Measurements from ENCODE around the gene OSBPL10. TPM values are rescaled to one million over a fixed set of nuclear protein-coding genes. Genes with fewer than 3 reads are reported as not detected.

Gene OSBPL10
- total RNA-seq, 1 donor from 2014 or later = 3.8 TPM

DNA sequence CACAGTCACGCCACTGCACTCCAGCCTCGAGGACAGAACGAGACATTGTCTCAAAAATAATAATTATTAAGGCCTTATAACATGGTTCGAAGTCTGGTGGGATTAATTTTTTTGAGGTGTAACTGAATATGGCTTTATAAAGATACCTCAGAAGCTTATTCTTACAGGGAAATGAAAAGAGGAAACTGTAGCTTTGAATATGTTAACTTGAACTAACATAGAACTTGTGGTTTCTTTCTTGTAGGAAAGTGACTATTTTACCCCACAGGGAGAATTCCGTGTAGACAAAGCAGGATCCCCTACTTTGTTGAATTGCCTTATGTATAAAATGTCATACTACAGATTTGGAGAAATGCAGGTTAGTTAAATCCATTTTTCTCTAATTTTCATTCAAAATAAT is 352.0 kb downstream of the OSBPL10 start:
- H3K4me1 Mint-ChIP-seq (ENCODE audit: low read depth, unreplicated experiment) = no peaks in the 10 kb centered on the region
- TF ChIP-seq, protein P1, sequence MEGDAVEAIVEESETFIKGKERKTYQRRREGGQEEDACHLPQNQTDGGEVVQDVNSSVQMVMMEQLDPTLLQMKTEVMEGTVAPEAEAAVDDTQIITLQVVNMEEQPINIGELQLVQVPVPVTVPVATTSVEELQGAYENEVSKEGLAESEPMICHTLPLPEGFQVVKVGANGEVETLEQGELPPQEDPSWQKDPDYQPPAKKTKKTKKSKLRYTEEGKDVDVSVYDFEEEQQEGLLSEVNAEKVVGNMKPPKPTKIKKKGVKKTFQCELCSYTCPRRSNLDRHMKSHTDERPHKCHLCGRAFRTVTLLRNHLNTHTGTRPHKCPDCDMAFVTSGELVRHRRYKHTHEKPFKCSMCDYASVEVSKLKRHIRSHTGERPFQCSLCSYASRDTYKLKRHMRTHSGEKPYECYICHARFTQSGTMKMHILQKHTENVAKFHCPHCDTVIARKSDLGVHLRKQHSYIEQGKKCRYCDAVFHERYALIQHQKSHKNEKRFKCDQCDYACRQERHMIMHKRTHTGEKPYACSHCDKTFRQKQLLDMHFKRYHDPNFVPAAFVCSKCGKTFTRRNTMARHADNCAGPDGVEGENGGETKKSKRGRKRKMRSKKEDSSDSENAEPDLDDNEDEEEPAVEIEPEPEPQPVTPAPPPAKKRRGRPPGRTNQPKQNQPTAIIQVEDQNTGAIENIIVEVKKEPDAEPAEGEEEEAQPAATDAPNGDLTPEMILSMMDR (IDR thresholded peaks at IDR 0.05; ENCODE audit: partially characterized antibody, unreplicated experiment) = no peak
- no peak overlapping the region for H3K4me3 Mint-ChIP-seq (ENCODE audit: unreplicated experiment)
- H3K9me3 Mint-ChIP-seq (ENCODE audit: unreplicated experiment) = no peaks in the 10 kb centered on the region
- H3K36me3 Mint-ChIP-seq (ENCODE audit: unreplicated experiment) = no peaks in the 10 kb centered on the region
- H3K27me3 Mint-ChIP-seq (ENCODE audit: unreplicated experiment) = peaks cover 2% of the 10 kb centered on the region
- no peak overlapping the region for H3K27ac Mint-ChIP-seq (ENCODE audit: unreplicated experiment)
- no peak for DNase-seq

DNA sequence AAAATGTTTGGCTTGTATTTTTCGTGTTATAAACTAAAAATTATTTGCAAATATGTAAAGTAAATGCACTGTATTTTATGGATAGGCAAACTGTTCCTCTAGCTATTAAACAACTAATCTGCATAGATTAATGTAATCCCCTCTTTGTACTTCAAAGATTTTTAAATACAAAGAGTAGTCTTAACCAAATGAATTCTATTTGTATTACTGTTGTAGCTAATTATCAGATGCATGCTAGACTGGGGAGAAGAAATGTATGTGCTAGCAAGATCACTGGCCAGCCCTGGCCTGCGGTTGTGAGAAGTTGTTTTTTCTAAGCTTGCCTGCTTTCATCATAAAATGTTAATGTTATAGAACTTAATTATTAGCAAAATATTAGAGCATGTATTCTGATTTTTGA is 355.7 kb downstream of the OSBPL10 start:
- TF ChIP-seq, protein P1 (IDR thresholded peaks at IDR 0.05; ENCODE audit: partially characterized antibody, unreplicated experiment) = no peak
- H3K27me3 Mint-ChIP-seq (ENCODE audit: unreplicated experiment) = no peaks in the 10 kb centered on the region
- H3K4me3 Mint-ChIP-seq (ENCODE audit: unreplicated experiment) = no peak overlapping the region
- H3K4me1 Mint-ChIP-seq (ENCODE audit: low read depth, unreplicated experiment) = no peaks in the 10 kb centered on the region
- H3K9me3 Mint-ChIP-seq (ENCODE audit: unreplicated experiment) = no peaks in the 10 kb centered on the region
- no peak for DNase-seq
- H3K36me3 Mint-ChIP-seq (ENCODE audit: unreplicated experiment) = no peaks in the 10 kb centered on the region
- no peak overlapping the region for H3K27ac Mint-ChIP-seq (ENCODE audit: unreplicated experiment)

DNA sequence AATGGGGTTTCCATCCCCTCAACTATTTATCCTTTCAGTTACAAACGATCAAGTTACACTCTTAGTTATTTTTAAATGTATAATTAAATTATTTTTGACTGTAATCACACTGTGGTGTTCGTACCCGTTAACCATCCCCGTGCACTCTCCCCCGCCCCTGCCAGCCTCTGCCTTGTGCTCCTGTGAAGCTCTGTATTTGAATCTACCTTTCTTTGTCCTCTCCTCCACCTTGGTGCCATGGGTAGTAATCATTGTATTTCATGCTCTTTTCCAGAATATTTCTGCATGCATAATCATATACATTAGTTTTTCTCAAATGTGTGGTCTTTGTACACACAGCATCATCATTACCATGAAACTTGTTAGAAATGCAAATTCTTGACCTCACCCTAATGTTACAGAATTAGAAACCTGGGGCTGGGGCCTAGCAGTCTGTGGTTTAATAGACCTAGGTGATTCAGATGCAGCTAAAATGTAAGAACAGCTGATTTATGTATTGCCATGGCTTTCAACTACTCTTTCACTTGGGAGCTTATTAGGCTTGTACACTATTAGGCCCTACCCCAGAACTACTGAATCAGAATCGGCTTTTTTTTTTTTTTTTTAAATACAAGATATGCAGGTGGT is 356.9 kb downstream of the OSBPL10 start:
- Mint-ChIP-seq H3K36me3 (ENCODE audit: unreplicated experiment) (no peaks in the 10 kb centered on the region), H3K4me3 (ENCODE audit: unreplicated experiment) (no peak overlapping the region), H3K27me3 (ENCODE audit: unreplicated experiment) (no peaks in the 10 kb centered on the region), H3K27ac (ENCODE audit: unreplicated experiment) (no peak overlapping the region), H3K9me3 (ENCODE audit: unreplicated experiment) (no peaks in the 10 kb centered on the region), H3K4me1 (ENCODE audit: low read depth, unreplicated experiment) (no peaks in the 10 kb centered on the region)
- TF ChIP-seq, protein P1 (IDR thresholded peaks at IDR 0.05; ENCODE audit: partially characterized antibody, unreplicated experiment) = no peak
- DNase-seq = no peak

DNA sequence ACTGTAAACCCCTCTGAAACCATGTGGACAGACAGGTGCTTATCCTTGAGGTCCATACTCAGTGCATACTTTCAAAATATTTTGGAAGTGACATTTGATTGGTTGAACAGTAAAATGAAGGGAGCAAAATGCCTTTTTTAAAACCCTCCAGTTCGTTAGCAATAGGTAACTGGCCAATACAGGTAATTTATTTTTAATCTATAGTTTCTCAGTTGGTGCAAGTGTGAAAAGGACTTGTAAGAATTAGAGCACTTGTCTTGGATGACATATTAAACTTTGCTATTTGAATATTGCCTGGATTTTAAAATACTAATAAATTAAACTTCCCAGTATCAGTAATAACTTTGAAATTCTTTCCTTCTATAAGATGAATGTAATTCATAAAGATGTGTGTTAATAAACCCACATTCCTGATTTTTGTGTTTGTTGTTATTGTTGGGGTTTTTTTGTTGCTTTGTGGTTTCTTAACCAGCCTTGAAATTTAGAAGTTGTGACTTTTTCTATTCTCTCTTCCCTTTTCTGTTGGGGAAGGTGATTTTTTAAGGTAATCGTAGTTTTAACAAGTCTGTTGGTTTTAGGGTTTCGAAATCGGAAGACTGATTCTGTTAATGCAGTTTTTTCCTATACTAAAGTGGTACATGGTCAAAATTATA is 358.3 kb downstream of the OSBPL10 start:
- H3K27ac Mint-ChIP-seq (ENCODE audit: unreplicated experiment) = no peak overlapping the region
- no peak for DNase-seq
- no peaks in the 10 kb centered on the region for H3K4me1 Mint-ChIP-seq (ENCODE audit: low read depth, unreplicated experiment)
- TF ChIP-seq, protein P1 (IDR thresholded peaks at IDR 0.05; ENCODE audit: partially characterized antibody, unreplicated experiment) = no peak
- H3K27me3 Mint-ChIP-seq (ENCODE audit: unreplicated experiment) = no peaks in the 10 kb centered on the region
- H3K36me3 Mint-ChIP-seq (ENCODE audit: unreplicated experiment) = no peaks in the 10 kb centered on the region
- H3K4me3 Mint-ChIP-seq (ENCODE audit: unreplicated experiment) = no peak overlapping the region
- H3K9me3 Mint-ChIP-seq (ENCODE audit: unreplicated experiment) = no peaks in the 10 kb centered on the region

DNA sequence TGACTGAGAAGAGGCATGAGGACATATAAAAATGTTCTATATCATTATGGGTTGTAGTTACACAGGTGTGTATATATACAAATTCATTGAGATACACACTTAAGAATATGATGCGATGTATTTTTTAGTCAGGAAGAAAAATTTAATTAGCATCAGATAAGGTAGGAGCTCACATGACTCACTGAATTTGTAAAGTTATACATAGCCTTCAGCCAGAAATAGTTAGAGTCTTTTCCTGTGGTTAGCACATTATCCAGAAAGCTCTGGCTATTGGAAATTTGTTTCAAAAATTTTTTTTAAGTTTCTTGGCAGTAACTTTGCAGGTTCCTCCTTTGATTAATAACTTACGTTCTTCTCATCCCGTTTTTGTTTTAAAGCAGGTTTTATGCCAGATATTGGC is 359.7 kb downstream of the OSBPL10 start:
- no peak overlapping the region for H3K27ac Mint-ChIP-seq (ENCODE audit: unreplicated experiment)
- H3K27me3 Mint-ChIP-seq (ENCODE audit: unreplicated experiment) = no peaks in the 10 kb centered on the region
- H3K36me3 Mint-ChIP-seq (ENCODE audit: unreplicated experiment) = no peaks in the 10 kb centered on the region

More for the DNA sequence above, 359.7 kb downstream of the OSBPL10 start:
- H3K9me3 Mint-ChIP-seq (ENCODE audit: unreplicated experiment) = no peaks in the 10 kb centered on the region
- DNase-seq = no peak
- TF ChIP-seq, protein P1 (IDR thresholded peaks at IDR 0.05; ENCODE audit: partially characterized antibody, unreplicated experiment) = no peak
- no peaks in the 10 kb centered on the region for H3K4me1 Mint-ChIP-seq (ENCODE audit: low read depth, unreplicated experiment)
- H3K4me3 Mint-ChIP-seq (ENCODE audit: unreplicated experiment) = no peak overlapping the region

Data from glutamatergic neuron (in vitro differentiated cells).